Stimulated activated naive CD8-positive, alpha-beta T cell treated with anti-CD3 and anti-CD28 coated beads, Interleukin-15, Interleukin-2, amounts not matched to agents 100 ng/mL and 50 ng/mL, for 24 hours (primary cell): ENCODE measurements around the gene TSACC.
"Not testable (repeated sequence)": the region's sequence is repeated elsewhere in the genome, so short reads cannot be mapped to it uniquely, and the experiment has no call there.

ENCODE experiments used
- H3K27ac Mint-ChIP-seq: one replicate; pipeline ENCODE4 v1.8.0; 2021; ENCODE audit warnings: mild to moderate bottlenecking, mixed read lengths
- H3K27me3 Mint-ChIP-seq: one replicate; pipeline ENCODE4 v1.8.0; 2021; ENCODE audit warnings: mixed read lengths
- H3K36me3 Mint-ChIP-seq: one replicate; pipeline ENCODE4 v1.8.0; 2021; ENCODE audit warnings: low read depth, mixed read lengths
- H3K4me1 Mint-ChIP-seq: one replicate; pipeline ENCODE4 v1.8.0; 2021; ENCODE audit warnings: low read depth, mixed read lengths
- H3K4me3 Mint-ChIP-seq: one replicate; pipeline ENCODE4 v1.8.0; 2021; ENCODE audit warnings: mild to moderate bottlenecking, mixed read lengths
- H3K9me3 Mint-ChIP-seq: one replicate; pipeline ENCODE4 v1.8.0; 2021; ENCODE audit warnings: mixed read lengths

Gene TSACC

DNA sequence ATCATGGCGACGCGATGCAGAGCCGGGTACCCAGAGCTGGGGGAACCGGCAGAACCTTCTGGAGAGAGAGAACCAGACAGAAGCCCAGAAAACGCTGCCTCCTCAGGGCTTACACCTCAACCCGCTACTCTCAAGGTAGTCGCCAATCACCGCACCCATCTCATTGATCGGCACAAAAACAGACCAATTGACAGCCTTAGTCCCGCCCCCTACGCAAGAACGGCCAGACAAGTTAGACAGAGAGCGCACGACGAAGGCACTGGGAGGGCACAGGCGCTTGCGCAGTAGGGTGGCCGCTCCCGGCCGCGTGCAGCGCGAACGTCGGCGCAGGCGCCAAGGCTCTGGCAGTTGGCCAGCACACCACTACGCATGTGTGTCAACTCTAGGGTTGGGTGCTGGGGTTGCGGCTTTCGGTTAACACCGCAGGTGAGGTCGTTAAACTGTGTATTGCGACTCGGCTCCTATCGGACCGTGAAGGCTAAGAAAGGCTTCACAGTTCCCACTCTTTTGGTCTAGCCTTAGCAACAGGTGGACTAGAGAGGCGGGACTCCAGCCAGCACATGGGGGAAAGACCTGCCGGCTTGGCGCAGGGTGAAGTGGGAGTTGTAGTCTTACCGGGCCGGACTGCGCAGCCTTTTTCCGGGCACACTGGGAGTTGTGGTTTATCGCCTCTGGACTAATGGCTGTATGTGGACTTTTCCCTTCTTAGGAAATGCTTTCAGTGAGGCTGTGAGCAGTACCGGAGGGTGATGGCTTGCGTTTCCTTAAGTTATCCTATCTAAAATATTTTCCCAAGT lies at the start of gene TSACC, which contains the start of gene CCT3:
Gene TSACC (plus strand): TSS at position 347 of the 797 bp plus-strand sequence. CDS start 1,232 bp downstream, outside the sequence.
Gene CCT3 (minus strand): TSS at position 113 of the 797 bp plus-strand sequence. CDS start 108 bp downstream, at position 5.
- peaks cover 48% of the 10 kb centered on the region for H3K4me1 Mint-ChIP-seq
- no peaks in the 10 kb centered on the region for H3K27me3 Mint-ChIP-seq
- peaks cover 45% of the 10 kb centered on the region for H3K36me3 Mint-ChIP-seq
- peak within 1 kb of the TSS; percentile 94 for H3K27ac Mint-ChIP-seq
- no peaks in the 10 kb centered on the region for H3K9me3 Mint-ChIP-seq
- peak within 1 kb of the TSS; percentile 98 for H3K4me3 Mint-ChIP-seq

DNA sequence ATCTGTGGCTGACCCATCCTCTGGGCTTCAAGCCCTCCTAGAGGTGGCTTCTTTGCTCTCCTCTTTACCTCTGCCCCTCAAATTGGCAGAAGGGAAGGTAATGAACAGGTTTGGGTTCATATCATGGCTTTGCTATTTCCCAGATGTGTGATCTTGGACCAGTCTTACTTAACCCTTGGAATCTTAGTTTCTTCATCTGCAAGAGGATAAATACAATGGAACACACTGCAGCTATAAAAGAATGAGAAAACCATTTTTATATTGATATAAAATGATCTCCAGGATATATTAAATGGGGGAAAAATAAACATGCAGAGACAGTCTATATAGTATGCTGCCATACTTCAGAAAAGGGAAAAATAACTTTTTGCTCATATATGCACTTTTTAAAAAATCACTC lies 48.5 kb upstream of the TSACC start:
- H3K4me1 Mint-ChIP-seq, result peaks cover 7% of the 10 kb centered on the region
- H3K36me3 Mint-ChIP-seq, result peaks cover 32% of the 10 kb centered on the region
- no peaks in the 10 kb centered on the region for H3K9me3 Mint-ChIP-seq
- no peak overlapping the region for H3K4me3 Mint-ChIP-seq
- peak overlapping the region; percentile 6 for H3K27ac Mint-ChIP-seq
- no peaks in the 10 kb centered on the region for H3K27me3 Mint-ChIP-seq

DNA sequence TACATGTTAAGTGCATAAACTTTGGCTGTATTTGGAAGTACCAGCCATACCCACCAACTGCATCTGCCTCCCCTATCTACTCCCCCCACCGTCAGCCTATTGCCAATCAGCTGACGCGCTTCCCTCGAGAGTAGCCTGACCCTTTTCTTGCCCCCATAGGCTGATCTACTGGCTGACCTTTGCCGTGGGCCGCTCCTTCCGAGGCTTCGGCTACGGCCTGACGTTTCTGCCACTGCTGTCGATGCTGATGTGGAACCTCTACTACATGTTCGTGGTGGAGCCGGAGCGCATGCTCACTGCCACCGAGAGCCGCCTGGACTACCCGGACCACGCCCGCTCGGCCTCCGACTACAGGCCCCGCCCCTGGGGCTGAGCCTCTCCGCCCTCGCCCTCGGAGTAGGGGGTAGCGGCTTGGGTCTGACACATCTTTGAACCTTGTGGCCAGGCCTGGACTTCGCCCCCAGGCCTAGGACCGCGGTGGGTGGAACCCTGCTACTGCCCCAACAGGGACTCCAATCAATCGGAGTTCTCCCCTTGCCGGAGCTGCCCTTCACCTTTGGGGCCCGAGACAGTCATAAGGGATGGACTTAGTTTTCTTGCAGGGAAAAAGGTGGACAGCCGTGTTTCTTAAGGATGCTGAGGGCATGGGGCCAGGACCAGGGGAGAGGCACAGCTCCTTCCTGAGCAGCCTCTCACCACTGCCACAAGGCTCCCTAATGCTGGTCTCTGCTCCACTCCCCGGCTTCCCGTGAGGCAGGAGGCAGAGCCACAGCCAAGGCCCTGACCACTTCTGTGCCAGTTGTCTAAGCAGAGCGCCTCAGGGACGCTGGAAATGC lies 46.9 kb upstream of the TSACC start:
- peaks cover 27% of the 10 kb centered on the region for H3K36me3 Mint-ChIP-seq

DNA sequence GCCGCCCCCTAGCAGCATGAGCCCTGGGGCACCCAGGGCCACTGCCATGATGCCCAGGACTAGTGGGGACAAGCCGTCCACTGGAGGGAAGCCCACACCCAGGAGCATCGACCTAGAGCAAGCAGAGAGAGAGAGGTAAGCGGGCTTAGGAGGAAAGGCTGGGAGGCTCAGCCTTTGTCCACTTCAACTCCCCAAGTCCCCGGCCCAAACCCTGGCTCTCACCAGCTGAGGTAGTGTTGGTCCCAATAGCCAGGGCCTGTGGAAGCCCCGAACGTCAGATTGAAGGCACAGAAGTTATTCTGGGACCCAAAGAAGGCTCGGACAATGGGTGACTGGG lies 45.3 kb upstream of the TSACC start:
- H3K27me3 Mint-ChIP-seq, result no peaks in the 10 kb centered on the region
- H3K4me1 Mint-ChIP-seq, result peaks cover 20% of the 10 kb centered on the region
- no peak overlapping the region for H3K27ac Mint-ChIP-seq
- H3K36me3 Mint-ChIP-seq, result peaks cover 26% of the 10 kb centered on the region
- no peak overlapping the region for H3K4me3 Mint-ChIP-seq
- no peaks in the 10 kb centered on the region for H3K9me3 Mint-ChIP-seq

More for the DNA sequence above, 46.9 kb upstream of the TSACC start:
- Mint-ChIP-seq H3K27me3 (no peaks in the 10 kb centered on the region), H3K9me3 (no peaks in the 10 kb centered on the region), H3K4me3 (peak overlapping the region; percentile 53), H3K4me1 (peaks cover 20% of the 10 kb centered on the region), H3K27ac (no peak overlapping the region)

DNA sequence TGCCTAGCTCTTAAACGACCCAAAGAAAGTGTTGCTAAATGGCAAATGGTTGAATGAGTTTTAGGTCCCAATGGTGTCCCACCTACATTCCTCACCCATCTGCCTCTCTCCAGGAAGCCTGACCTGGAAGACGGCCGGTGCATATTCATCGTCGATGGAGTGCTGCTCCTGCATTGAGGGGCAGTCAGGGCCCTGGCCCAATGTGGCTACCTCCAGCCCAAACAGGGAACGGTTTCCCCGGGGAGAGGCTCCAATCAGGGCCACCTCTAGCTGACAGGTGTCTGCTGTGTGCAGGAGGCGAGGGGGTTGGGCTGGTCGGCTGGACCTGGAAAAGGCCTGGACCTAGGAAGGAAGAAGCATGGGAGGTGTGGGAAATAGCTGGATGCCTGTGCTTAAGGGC lies 44.4 kb upstream of the TSACC start:
- no peaks in the 10 kb centered on the region for H3K9me3 Mint-ChIP-seq
- H3K4me1 Mint-ChIP-seq, result peaks cover 20% of the 10 kb centered on the region
- no peak overlapping the region for H3K4me3 Mint-ChIP-seq
- no peak overlapping the region for H3K27ac Mint-ChIP-seq
- H3K27me3 Mint-ChIP-seq, result no peaks in the 10 kb centered on the region
- peaks cover 22% of the 10 kb centered on the region for H3K36me3 Mint-ChIP-seq

DNA sequence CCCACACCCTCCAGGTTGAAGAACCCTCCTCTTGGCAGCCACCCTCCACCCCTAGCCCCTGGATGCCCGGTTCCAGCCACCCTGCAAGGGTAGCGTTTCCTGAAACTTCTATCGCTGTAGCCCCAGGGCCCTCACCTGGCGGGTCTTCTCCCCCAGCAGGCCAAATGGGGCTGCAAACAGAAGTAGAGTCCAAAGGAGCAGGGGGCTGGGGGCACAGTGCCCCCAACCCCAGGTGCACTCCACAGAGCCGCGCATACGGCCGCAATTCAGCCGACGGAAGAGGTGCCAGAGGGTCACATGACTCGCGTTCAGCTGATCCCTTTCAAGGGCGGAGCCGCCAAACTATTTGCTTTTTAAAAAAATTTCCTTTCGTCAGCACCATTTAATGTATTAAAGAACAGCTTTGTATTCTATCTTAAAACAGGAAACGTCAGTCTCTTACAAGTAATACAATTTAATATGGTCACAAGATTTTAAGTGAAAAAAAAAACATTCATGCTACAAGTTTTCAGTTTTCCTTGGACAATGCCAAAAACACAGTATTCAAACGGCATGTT lies 42.9 kb upstream of the TSACC start, which contains the start of gene GLMP:
Gene GLMP (minus strand): TSS at position 289 of the 557 bp plus-strand sequence. CDS start 34 bp downstream, at position 255.
- Mint-ChIP-seq H3K27ac (no peak within 1 kb of the TSS), H3K9me3 (no peaks in the 10 kb centered on the region), H3K4me1 (peaks cover 20% of the 10 kb centered on the region), H3K27me3 (no peaks in the 10 kb centered on the region), H3K4me3 (peak within 1 kb of the TSS; percentile 85), H3K36me3 (peaks cover 12% of the 10 kb centered on the region)

DNA sequence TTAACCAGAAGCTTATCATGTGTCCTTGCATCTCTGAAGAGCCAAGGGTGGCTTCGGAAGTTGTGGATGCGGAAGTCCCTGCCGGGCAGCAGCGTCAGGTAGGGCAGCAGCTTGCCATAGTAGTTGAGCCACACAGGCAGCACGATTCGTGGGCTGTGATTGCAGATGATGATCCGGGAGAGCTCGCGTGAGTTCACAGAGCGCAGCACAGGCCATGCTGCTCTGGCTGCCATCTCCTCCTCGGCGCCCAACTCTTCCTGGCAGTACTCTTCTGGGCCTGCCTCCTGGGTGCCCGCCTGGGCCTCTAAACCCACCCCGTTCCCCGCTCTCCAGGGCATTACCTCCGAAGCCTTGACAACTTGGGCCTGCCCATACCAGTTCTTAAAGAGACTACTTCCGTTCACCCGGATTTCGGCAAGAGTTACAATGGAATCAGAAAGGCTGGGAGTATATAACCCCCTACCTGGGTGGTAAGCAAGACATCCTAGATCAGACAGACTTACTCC lies 39.4 kb upstream of the TSACC start, which contains the start of gene VHLL:
Gene VHLL (minus strand): TSS at position 456 of the 506 bp plus-strand sequence. CDS start 118 bp downstream, at position 338.
- Mint-ChIP-seq H3K27me3 (no peaks in the 10 kb centered on the region), H3K9me3 (no peaks in the 10 kb centered on the region), H3K4me3 (no peak within 1 kb of the TSS), H3K36me3 (peaks cover 4% of the 10 kb centered on the region), H3K27ac (no peak within 1 kb of the TSS), H3K4me1 (peaks cover 20% of the 10 kb centered on the region)

DNA sequence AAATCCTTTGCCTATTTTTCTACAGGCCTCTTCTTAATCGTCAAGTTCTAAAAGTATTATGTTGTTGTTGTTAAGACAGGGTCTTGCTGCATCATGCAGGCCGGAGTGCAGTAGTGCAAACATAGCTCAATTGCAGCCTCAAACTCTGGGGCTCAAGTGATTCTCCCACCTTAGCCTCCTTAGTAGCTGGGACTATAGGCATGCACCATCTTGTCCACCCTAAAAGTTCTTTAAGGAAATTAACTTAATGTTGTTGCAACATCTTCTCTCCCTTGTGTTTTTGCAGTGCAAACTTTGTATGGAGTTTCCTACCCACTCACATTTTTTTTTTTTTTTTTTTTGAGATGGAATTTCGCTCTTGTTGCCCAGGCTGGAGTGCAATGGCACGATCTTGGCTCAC lies 35.1 kb upstream of the TSACC start:
- H3K27ac Mint-ChIP-seq, result no peak overlapping the region

DNA sequence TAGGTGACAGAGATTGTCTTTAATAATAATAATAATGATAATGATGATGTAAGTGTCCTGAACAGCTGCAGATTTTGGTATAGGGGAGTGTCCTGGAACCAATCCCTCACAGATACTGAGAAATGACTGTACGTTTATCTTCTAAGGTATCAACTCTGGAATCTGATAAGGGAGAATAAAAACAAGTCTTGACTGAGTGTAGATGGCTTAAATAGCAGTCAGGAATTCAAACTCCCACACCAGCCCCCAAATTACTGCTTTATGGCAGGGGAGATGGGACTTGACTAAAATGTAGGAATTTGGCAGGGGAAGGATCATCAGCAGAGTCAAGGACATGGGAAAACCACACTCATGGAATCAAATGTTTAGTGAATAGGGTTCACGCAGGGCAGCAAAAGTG lies 33.1 kb upstream of the TSACC start:
- Mint-ChIP-seq H3K27me3 (no peaks in the 10 kb centered on the region), H3K27ac (no peak overlapping the region), H3K36me3 (peaks cover 42% of the 10 kb centered on the region), H3K9me3 (no peaks in the 10 kb centered on the region), H3K4me1 (no peaks in the 10 kb centered on the region), H3K4me3 (no peak overlapping the region)

More for the DNA sequence above, 35.1 kb upstream of the TSACC start:
- H3K9me3 Mint-ChIP-seq, result no peaks in the 10 kb centered on the region
- peaks cover 29% of the 10 kb centered on the region for H3K36me3 Mint-ChIP-seq
- no peaks in the 10 kb centered on the region for H3K27me3 Mint-ChIP-seq
- no peak overlapping the region for H3K4me3 Mint-ChIP-seq
- H3K4me1 Mint-ChIP-seq, result no peaks in the 10 kb centered on the region

DNA sequence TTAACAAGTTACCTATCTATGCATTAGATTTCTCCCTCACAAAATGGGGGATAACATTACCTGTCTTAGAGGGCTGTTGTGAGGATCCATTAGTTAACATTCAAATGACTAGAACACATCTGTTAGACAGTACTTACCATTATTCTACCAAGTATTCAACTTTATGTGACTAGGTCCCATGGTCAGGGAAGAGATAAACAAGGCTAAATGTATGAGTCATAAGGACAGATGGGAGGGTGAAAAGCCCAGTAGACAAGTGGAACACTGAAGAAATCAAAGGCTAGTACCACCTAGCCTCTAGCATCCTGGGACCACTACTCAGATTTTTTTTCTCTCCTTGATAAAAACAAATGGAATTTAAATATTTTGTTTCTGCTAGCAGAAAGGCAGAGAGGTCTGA lies 30.2 kb upstream of the TSACC start:
- Mint-ChIP-seq H3K9me3 (no peaks in the 10 kb centered on the region), H3K27ac (peak overlapping the region; percentile 4), H3K36me3 (peaks cover 66% of the 10 kb centered on the region), H3K27me3 (no peaks in the 10 kb centered on the region), H3K4me1 (no peaks in the 10 kb centered on the region), H3K4me3 (no peak overlapping the region)

DNA sequence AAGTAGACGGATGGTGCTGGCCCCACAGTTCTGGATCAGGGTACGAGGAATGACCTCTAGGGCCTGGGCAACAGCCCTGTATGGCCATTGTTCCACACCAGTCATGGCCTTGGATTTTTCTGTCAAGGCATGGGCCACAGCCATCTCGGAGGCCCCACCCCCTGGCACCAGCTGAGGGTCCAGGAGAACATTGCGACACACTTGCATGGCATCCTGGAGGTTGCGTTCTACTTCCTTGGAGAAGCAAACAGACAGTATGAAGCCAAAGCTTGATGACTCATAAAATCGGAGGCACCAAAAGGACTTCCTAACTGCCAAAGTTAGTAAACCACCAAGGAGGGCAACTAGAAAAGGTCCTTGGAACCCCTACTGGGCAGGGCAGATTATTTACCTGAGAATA lies 27.4 kb upstream of the TSACC start:
- H3K4me3 Mint-ChIP-seq, result no peak overlapping the region
- no peaks in the 10 kb centered on the region for H3K9me3 Mint-ChIP-seq
- no peak overlapping the region for H3K27ac Mint-ChIP-seq
- H3K36me3 Mint-ChIP-seq, result peaks cover 76% of the 10 kb centered on the region
- no peaks in the 10 kb centered on the region for H3K4me1 Mint-ChIP-seq
- H3K27me3 Mint-ChIP-seq, result no peaks in the 10 kb centered on the region

DNA sequence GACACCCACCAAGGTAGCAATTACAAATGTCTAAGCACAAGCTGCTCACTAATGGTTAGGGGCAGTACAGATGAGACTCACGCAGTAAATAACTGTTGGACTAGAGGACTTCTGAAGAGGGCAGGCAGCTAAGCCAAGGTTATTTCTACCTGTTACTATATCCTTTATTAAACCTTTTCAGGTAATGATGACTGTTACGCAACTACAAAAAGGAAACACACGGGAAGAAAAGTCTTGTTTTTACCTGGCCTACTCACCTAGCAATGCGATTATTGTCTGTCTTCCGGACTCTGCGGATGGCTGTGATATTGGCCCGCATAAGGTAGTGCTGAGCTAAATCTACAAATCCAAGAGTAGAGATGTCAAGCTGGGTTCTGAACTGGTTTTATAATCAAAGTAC lies 21.4 kb upstream of the TSACC start:
- Mint-ChIP-seq H3K36me3 (peaks cover 79% of the 10 kb centered on the region), H3K4me3 (no peak overlapping the region), H3K27ac (no peak overlapping the region), H3K9me3 (no peaks in the 10 kb centered on the region), H3K4me1 (no peaks in the 10 kb centered on the region), H3K27me3 (no peaks in the 10 kb centered on the region)

DNA sequence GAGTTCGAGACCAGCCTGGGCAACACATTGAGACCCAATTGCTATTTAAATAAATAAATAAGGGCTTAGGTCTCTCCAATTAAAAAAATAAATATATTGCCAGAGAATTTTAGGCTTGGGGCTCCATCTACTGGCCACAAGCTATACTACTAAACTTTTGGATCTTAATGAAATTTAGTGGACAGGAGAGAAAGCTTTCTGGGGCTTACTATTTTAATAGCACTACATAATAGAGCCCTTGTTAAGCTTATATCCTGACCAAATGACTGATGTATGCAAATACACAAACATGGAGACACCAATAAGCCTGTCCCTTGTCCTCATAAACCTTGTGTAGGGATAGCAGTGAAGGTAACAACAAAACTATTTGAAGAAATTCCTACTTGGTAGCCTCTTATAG lies 18.7 kb upstream of the TSACC start:
- Mint-ChIP-seq H3K9me3 (no peaks in the 10 kb centered on the region), H3K36me3 (peaks cover 75% of the 10 kb centered on the region), H3K27me3 (no peaks in the 10 kb centered on the region), H3K27ac (no peak overlapping the region), H3K4me1 (no peaks in the 10 kb centered on the region), H3K4me3 (no peak overlapping the region)

DNA sequence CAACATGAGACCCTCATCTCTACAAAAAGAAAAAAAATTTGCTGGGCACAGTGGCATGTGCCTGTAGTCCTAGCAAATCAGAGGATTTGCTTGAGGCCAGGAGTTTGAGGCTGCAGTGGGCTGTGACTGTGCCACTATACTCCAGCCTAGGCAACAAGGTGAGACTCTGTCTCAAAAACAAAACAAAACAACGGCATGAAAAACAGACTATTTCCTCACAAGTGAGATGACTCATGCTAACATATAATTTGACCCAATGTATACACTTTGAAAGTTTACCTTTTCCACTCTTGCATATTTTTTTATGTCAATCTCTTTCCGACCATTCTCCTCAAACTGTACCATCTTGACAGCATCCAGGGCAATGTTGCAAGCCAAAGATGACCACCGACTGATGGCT lies 17.8 kb upstream of the TSACC start:
- H3K36me3 Mint-ChIP-seq, result peaks cover 77% of the 10 kb centered on the region

DNA sequence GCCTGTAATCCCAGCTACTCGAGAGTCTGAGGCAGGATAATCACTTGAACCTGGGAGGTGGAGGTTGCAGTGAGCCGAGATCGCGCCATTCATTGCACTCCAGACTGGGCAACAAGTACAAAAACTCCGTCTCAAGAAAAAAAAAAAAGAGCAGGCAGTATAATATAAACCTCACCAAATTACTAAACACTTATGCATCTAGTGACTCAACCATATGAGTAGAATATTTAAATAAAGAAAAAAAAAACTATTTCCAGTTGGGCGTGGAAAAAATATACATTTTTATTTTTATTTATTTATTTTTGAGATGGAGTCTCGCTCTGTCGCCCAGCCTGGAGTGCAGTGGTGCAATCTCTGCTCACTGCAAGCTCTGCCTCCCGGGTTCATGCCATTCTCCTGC lies 15.1 kb upstream of the TSACC start:
- not testable (repeated sequence) for H3K27ac Mint-ChIP-seq, H3K9me3 Mint-ChIP-seq, H3K4me1 Mint-ChIP-seq, H3K27me3 Mint-ChIP-seq, H3K4me3 Mint-ChIP-seq
- H3K36me3 Mint-ChIP-seq, result peaks cover 59% of the 10 kb centered on the region

More for the DNA sequence above, 17.8 kb upstream of the TSACC start:
- Mint-ChIP-seq H3K4me3 (no peak overlapping the region), H3K27me3 (no peaks in the 10 kb centered on the region), H3K4me1 (no peaks in the 10 kb centered on the region), H3K27ac (peak overlapping the region; percentile 26), H3K9me3 (no peaks in the 10 kb centered on the region)
